Astrocyte (in vitro differentiated cells and primary cell): ENCODE data around the gene DSP. TPM values are rescaled to one million over a fixed set of nuclear protein-coding genes. Genes with fewer than 3 reads are reported as not detected.

ENCODE experiments used
- DNase-seq: peaks from one replicate; pipeline ENCODE4 v3.0.0-alpha.2; 2010; ENCODE audit warnings: low read depth
- FAIRE-seq: peaks from 2 replicates; lab custom pipeline; 2011; peaks lifted over from hg19 to GRCh38; lab: Jason Lieb, UNC
- H2AFZ ChIP-seq: 2 replicates; pipeline ENCODE4 v1.6.0; 2012; ENCODE audit warnings: low read depth, low read length, inconsistent platforms
- H3K27ac ChIP-seq: 2 replicates; pipeline ENCODE4 v1.5.1; 2011; ENCODE audit warnings: low read depth, low read length, inconsistent platforms
- H3K27me3 ChIP-seq: 2 replicates; pipeline ENCODE4 v1.6.0; 2011; ENCODE audit warnings: low read length, inconsistent platforms; ENCODE audit not compliant: insufficient read depth
- H3K36me3 ChIP-seq: 2 replicates; pipeline ENCODE4 v1.5.1; 2011; ENCODE audit warnings: low read length, inconsistent platforms; ENCODE audit not compliant: insufficient read depth
- H3K4me1 ChIP-seq: 2 replicates; pipeline ENCODE4 v1.5.1; 2011; ENCODE audit warnings: low read length, inconsistent platforms; ENCODE audit not compliant: insufficient read depth
- H3K4me2 ChIP-seq: 2 replicates; pipeline ENCODE4 v1.6.0; 2012; ENCODE audit warnings: low read length, inconsistent platforms
- H3K4me3 ChIP-seq: 2 replicates; pipeline ENCODE4 v1.5.1; 2011; ENCODE audit warnings: low read depth, mild to moderate bottlenecking, low read length, inconsistent platforms; ENCODE audit not compliant: insufficient read depth
- H3K79me2 ChIP-seq: 2 replicates; pipeline ENCODE4 v1.6.0; 2012; ENCODE audit warnings: mild to moderate bottlenecking, low read length, inconsistent platforms; ENCODE audit not compliant: insufficient read depth
- H3K9ac ChIP-seq: 2 replicates; pipeline ENCODE4 v1.6.0; 2012; ENCODE audit warnings: mild to moderate bottlenecking, low read length, inconsistent platforms
- H3K9me3 ChIP-seq: 2 replicates; pipeline ENCODE4 v1.5.1; 2012; ENCODE audit warnings: low read depth, mild to moderate bottlenecking, low read length, inconsistent platforms; ENCODE audit not compliant: insufficient read depth
- H4K20me1 ChIP-seq: 2 replicates; pipeline ENCODE4 v1.6.0; 2012; ENCODE audit warnings: low read length, inconsistent platforms; ENCODE audit not compliant: insufficient read depth
- H3K27ac Mint-ChIP-seq: one replicate; pipeline ENCODE4 v1.8.0; 2021; ENCODE audit warnings: mild to moderate bottlenecking, mixed read lengths; ENCODE audit not compliant: unreplicated experiment
- H3K27me3 Mint-ChIP-seq: one replicate; pipeline ENCODE4 v1.8.0; 2021; ENCODE audit warnings: low read depth, mixed read lengths; ENCODE audit not compliant: unreplicated experiment
- H3K36me3 Mint-ChIP-seq: one replicate; pipeline ENCODE4 v1.8.0; 2021; ENCODE audit warnings: low read depth, mixed read lengths; ENCODE audit not compliant: unreplicated experiment
- H3K4me1 Mint-ChIP-seq: one replicate; pipeline ENCODE4 v1.8.0; 2021; ENCODE audit warnings: low read depth, mixed read lengths; ENCODE audit not compliant: unreplicated experiment
- H3K4me3 Mint-ChIP-seq: one replicate; pipeline ENCODE4 v1.8.0; 2021; ENCODE audit warnings: mild to moderate bottlenecking, moderate library complexity, mixed read lengths; ENCODE audit not compliant: unreplicated experiment
- H3K9me3 Mint-ChIP-seq: one replicate; pipeline ENCODE4 v1.8.0; 2021; ENCODE audit warnings: mild to moderate bottlenecking, mixed read lengths; ENCODE audit not compliant: unreplicated experiment
- EZH2 ChIP-seq: IDR thresholded peaks from 2 replicates; pipeline ENCODE4 v1.6.1; 2012; ENCODE audit warnings: mild to moderate bottlenecking, low read length, inconsistent platforms; ENCODE audit not compliant: insufficient read depth
- total RNA-seq: library from RNA; stranded (reverse); gene quantifications from 2 replicates; pipeline ENCODE4 v1.2.1, GENCODE V29; 2021
- TF ChIP-seq, protein P1 (sequence below): IDR thresholded peaks from 2 replicates; pipeline ENCODE4 v1.5.1; 2011; ENCODE audit warnings: low read depth, mild to moderate bottlenecking, inconsistent platforms, low read length, moderate library complexity; ENCODE audit not compliant: insufficient read depth

Gene DSP
- total RNA-seq, 1 donor from 2014 or later: 468 TPM

- H3K4me3 ChIP-seq: no peak overlapping the region
- FAIRE-seq: no peak
Measured at GRCh38 chr6:7561153-7561964, 19.9 kb downstream of the DSP start.

GRCh38 chr6:7562769-7563168 lies 21.3 kb downstream of the DSP start:
- Histone ChIP-seq H3K4me1 (no peaks in the 10 kb centered on the region), H3K4me3 (no peak overlapping the region), H3K9me3 (no peaks in the 10 kb centered on the region), H3K79me2 (peaks cover 8% of the 10 kb centered on the region), H3K4me2 (no peak overlapping the region), H3K9ac (no peak overlapping the region), H3K36me3 (peaks cover 63% of the 10 kb centered on the region), H3K27ac (no peak overlapping the region), H4K20me1 (peaks cover 3% of the 10 kb centered on the region), H3K27me3 (no peaks in the 10 kb centered on the region), H2AFZ (no peak overlapping the region)
- H3K4me1 Mint-ChIP-seq: peaks cover 7% of the 10 kb centered on the region
- no peak for TF ChIP-seq EZH2
- TF ChIP-seq, protein P1, sequence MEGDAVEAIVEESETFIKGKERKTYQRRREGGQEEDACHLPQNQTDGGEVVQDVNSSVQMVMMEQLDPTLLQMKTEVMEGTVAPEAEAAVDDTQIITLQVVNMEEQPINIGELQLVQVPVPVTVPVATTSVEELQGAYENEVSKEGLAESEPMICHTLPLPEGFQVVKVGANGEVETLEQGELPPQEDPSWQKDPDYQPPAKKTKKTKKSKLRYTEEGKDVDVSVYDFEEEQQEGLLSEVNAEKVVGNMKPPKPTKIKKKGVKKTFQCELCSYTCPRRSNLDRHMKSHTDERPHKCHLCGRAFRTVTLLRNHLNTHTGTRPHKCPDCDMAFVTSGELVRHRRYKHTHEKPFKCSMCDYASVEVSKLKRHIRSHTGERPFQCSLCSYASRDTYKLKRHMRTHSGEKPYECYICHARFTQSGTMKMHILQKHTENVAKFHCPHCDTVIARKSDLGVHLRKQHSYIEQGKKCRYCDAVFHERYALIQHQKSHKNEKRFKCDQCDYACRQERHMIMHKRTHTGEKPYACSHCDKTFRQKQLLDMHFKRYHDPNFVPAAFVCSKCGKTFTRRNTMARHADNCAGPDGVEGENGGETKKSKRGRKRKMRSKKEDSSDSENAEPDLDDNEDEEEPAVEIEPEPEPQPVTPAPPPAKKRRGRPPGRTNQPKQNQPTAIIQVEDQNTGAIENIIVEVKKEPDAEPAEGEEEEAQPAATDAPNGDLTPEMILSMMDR: no peak
- peaks cover 39% of the 10 kb centered on the region for H3K36me3 Mint-ChIP-seq
- H3K27ac Mint-ChIP-seq: no peak overlapping the region
- H3K9me3 Mint-ChIP-seq: no peaks in the 10 kb centered on the region
- DNase-seq (no peak), FAIRE-seq (no peak)
- H3K4me3 Mint-ChIP-seq: no peak overlapping the region
- no peaks in the 10 kb centered on the region for H3K27me3 Mint-ChIP-seq

More at GRCh38 chr6:7561153-7561964, 19.9 kb downstream of the DSP start:
- Mint-ChIP-seq H3K27ac (no peak overlapping the region), H3K4me3 (no peak overlapping the region), H3K36me3 (peaks cover 30% of the 10 kb centered on the region), H3K9me3 (no peaks in the 10 kb centered on the region), H3K27me3 (no peaks in the 10 kb centered on the region), H3K4me1 (peaks cover 7% of the 10 kb centered on the region)
- no peak for DNase-seq
- Histone ChIP-seq H3K4me2 (no peak overlapping the region), H4K20me1 (peaks cover 3% of the 10 kb centered on the region), H3K9me3 (no peaks in the 10 kb centered on the region), H3K79me2 (peaks cover 8% of the 10 kb centered on the region), H3K36me3 (peaks cover 54% of the 10 kb centered on the region), H3K4me1 (no peaks in the 10 kb centered on the region), H3K27ac (no peak overlapping the region), H3K27me3 (no peaks in the 10 kb centered on the region), H3K9ac (no peak overlapping the region), H2AFZ (no peak overlapping the region)
- TF ChIP-seq, protein P1: no peak
- no peak for TF ChIP-seq EZH2

DNA sequence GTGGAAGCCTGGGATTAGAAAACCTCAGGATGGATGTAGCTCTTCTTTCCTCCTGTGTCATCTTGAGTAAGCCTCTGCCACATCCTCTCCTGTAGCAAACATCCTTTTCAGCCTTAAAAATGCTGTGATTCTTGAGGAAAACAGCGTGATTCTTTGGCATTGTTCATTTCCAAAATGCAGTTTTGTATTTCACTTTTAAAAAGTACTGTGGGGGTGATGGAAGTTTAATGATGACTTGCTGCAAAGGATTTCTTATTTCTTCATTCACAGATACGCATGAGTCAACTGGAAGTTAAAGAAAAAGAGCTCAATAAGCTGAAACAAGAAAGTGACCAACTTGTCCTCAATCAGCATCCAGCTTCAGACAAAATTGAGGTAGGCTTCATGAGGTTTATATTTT lies 24.6 kb downstream of the DSP start:
- no peaks in the 10 kb centered on the region for H3K9me3 Mint-ChIP-seq
- H3K9me3 ChIP-seq: no peaks in the 10 kb centered on the region
- peaks cover 3% of the 10 kb centered on the region for H4K20me1 ChIP-seq
- no peak overlapping the region for H3K4me2 ChIP-seq
- FAIRE-seq (no peak), DNase-seq (no peak)
- H3K36me3 Mint-ChIP-seq: peaks cover 41% of the 10 kb centered on the region
- no peak overlapping the region for H3K9ac ChIP-seq
- TF ChIP-seq EZH2: no peak
- TF ChIP-seq, protein P1: no peak
- no peaks in the 10 kb centered on the region for H3K4me1 ChIP-seq
- H2AFZ ChIP-seq: no peak overlapping the region
- no peak overlapping the region for H3K27ac Mint-ChIP-seq
- H3K27ac ChIP-seq: no peak overlapping the region
- H3K4me3 Mint-ChIP-seq: no peak overlapping the region
- peaks cover 65% of the 10 kb centered on the region for H3K36me3 ChIP-seq
- no peaks in the 10 kb centered on the region for H3K27me3 ChIP-seq
- H3K4me1 Mint-ChIP-seq: peaks cover 9% of the 10 kb centered on the region
- H3K27me3 Mint-ChIP-seq: no peaks in the 10 kb centered on the region
- no peak overlapping the region for H3K4me3 ChIP-seq
- peaks cover 8% of the 10 kb centered on the region for H3K79me2 ChIP-seq
